ENCODE results near the gene DCLRE1B.

- no peak for TF ChIP-seq PATZ1 (CRISPR knock-in tag; IDR thresholded peaks at IDR 0.05; ENCODE audit: borderline replicate concordance)
- TF ChIP-seq ZNF408 (CRISPR knock-in tag; IDR thresholded peaks at IDR 0.05; ENCODE audit: low read depth): no peak
- TF ChIP-seq RCOR1 (IDR thresholded peaks at IDR 0.05; ENCODE audit: borderline replicate concordance in 1 of 2, low read depth in 2 of 2, low read length in 2 of 2): no peak
- no peak for TF ChIP-seq ARHGAP35 (IDR thresholded peaks at IDR 0.05; ENCODE audit: partially characterized antibody)
- TF ChIP-seq ZBED1 (IDR thresholded peaks at IDR 0.05): no peak
- TF ChIP-seq FOXP1 (CRISPR knock-in tag; IDR thresholded peaks at IDR 0.05): no peak
- no peak for TF ChIP-seq ETS1 (conservative IDR thresholded peaks at IDR 0.05; ENCODE audit: control insufficient read depth, low read depth, low read length)
- TF ChIP-seq ZHX1 (conservative IDR thresholded peaks at IDR 0.05; ENCODE audit: low read length): no peak
- TF ChIP-seq EZH2 (IDR thresholded peaks at IDR 0.05; ENCODE audit: borderline replicate concordance, low read depth, low read length): no peak
- no peak for TF ChIP-seq AFF1 (IDR thresholded peaks at IDR 0.05; ENCODE audit: low read depth in 1 of 2, partially characterized antibody in 2 of 2)
- TF ChIP-seq CTCF (IDR thresholded peaks at IDR 0.05 in 2 of 3, conservative IDR thresholded peaks at IDR 0.05 in 1 of 3; ENCODE audit: insufficient read depth in 2 of 3, low read depth in 1 of 3, low read length in 3 of 3): no peak
Observed at GRCh38 chr1:113858982-113859381, 46.1 kb upstream of the DCLRE1B start.

All from K562 (cell line).